Astrocyte (in vitro differentiated cells and primary cell): ENCODE results near the gene YJEFN3.

Source experiments
- CTCF ChIP-seq: IDR thresholded peaks from 2 replicates; pipeline ENCODE4 v1.5.1; 2011; ENCODE audit warnings: low read depth, mild to moderate bottlenecking, inconsistent platforms, low read length, moderate library complexity; ENCODE audit not compliant: insufficient read depth
- EZH2 ChIP-seq: IDR thresholded peaks from 2 replicates; pipeline ENCODE4 v1.6.1; 2012; ENCODE audit warnings: mild to moderate bottlenecking, low read length, inconsistent platforms; ENCODE audit not compliant: insufficient read depth

DNA sequence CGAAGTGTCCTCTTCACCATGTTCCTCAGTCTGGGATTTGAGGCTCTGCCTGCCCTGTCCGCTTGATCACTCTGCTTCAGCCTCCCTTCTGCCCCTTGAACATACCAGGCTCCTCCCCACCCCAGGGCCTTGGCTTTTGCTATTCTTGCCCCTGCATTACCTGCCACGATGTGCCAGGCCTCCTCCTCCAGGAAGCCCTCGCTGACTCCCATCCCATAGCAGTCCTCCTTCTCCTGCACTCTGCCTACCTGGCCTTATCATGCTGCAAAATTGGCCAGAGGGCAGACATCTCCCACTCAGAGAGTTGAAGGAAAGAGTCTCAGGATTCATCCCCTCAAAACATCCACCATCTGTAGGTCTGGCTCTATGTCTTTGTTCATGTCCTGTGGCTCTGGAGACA is 2.2 kb downstream of the YJEFN3 start:
- TF ChIP-seq CTCF (no peak), EZH2 (no peak)
